GM18519 (cell line): ENCODE measurements around the gene PPP1R9A.

Source experiments
- ATAC-seq: cut with Tn5 transposase; IDR thresholded peaks from one replicate; pipeline ENCODE4 v1.9.1; 2021; ENCODE audit warnings: mild to moderate bottlenecking, moderate library complexity; ENCODE audit not compliant: unreplicated experiment, low FRiP score

PPP1R9A gene

DNA sequence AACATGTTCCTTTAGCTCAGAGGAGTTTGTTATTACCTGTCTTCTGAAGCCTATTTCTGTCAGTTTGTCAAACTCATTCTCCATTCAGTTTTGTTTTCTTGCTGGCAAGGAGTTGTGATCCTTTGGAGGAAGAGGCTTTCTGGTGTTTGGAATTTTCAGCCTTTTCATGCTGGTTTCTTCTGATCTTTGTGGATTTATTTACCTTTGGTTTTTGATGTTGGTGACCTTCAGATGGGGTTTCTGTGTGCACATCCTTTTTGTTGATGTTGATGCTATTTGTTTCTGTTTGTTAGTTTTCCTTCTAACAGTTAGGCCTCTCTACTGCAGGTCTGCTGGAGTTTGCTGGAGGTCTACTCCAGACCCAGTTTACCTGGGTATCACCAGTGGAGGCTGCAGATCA lies 118.6 kb downstream of the PPP1R9A start:
- ATAC-seq, result no peak

DNA sequence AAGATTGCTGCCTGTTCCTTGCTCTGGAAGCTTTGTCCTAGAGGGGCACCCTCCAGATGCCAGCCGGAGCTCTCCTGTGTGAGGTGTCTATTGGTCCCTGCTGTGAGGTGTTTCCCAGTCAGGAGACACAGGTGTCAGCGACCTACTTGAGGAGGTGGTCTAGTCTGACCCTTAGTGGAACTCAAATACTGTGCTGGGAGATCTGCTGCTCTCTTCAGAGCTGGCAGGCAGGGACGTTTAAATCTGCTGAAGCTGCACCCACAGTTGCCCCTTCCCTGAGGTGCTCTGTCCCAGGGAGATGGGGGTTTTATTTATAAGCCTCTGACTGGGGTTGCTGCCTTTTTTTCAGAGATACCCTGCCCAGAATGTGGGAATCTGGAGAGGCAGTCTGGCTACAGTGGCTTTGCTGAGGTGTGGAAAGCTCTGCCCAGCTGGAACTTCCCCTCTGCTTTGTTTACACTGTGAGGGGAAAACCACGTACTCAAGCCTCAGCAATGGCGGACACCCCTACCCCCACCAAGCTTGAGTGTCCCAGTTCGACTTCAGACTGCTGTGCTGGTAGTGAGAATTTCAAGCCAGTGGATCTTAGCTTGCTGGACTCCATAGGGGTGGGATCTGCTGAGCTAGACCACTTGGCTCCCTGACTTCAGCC lies 119.2 kb downstream of the PPP1R9A start:
- no peak for ATAC-seq

DNA sequence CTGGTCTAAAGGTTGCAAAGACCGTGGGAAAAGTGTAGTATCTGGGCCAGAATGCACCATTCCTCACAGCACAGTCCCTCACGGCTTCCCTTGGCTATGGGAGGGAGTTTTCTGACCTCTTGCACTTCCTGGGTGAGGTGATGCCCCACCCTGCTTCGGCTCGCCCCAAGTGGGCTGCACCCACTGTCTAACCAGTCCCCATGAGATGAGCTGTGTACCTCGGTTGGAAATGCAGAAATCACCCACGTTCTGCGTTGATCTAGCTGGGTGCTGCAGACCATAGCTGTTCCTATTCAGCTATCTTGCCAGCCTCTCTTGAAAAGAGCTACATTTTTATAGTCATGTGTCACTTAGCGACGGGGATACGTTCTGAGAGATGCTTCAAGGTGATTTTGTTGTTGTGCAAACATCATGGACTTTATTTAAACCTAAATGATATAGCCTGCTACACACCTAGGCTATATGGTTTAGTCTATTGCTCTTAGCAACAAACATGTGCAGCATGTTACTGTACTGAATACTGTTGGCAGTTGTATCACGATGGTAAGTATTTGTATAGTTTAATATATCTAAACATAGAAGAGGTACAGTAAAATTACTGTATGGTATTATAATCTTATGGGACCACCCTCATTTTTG lies 120.0 kb downstream of the PPP1R9A start:
- ATAC-seq, result no peak

DNA sequence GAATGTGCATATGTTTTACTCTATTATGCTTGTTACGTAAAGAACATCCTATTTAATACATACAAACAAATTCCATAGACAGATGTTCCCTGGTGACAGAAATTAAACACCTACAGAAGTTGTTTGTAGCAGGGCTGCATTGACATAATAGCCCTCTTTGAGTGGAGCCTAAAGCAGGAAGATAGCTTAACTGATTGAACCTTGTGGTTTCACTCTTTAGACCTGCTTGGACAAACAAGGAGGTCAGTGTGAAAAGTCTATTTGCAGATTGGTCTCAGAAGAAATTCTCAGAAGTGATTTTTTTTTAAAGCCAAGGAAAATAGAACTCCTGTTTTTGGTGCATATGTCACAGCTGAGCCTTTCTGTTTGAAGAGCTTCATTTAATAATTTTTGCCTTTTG lies 121.3 kb downstream of the PPP1R9A start:
- ATAC-seq, result no peak

DNA sequence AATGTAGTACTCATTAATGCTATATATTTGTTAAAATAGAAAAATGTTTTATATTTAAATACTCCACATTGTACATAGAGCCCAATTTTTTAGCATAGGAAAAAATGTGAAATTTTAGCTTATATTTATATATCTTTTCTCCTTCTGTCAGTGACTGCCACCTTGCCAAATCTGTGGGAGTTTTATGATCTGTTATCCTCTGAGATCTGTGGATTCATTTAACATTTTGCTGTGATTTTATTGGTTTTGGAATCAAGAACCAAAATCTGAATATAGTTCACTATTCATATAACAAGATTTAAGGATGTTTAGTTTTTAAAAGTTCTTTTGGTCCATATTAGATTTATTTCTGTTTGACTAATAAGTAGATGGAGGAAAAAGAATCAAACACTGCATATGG lies 127.9 kb downstream of the PPP1R9A start:
- ATAC-seq, result no peak

DNA sequence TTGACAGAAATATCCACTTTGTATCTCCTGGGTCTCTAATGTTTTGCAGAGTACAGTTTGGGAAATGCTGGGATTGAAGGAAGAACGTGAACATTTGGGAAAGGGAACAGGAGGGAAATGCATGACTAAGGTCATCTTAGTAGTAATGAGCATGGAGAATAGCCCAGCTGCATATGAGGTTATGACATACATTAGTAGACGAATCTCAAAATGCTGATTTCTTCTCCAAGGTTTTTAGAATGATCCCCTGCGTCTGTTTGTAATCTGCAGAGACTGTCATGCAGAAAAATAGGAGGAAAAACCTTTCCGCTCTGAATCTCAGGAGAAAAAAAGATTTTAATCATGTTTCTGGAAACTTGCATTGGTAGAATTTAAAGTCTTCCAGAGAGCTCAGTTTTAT lies 133.6 kb downstream of the PPP1R9A start:
- ATAC-seq, result no peak

GRCh38 chr7:95045236-95045923 lies 138.0 kb downstream of the PPP1R9A start:
- ATAC-seq, result no peak

GRCh38 chr7:95046494-95047240 lies 139.3 kb downstream of the PPP1R9A start:
- peak; percentile 56 for ATAC-seq

GRCh38 chr7:95047291-95047690 lies 139.9 kb downstream of the PPP1R9A start:
- ATAC-seq, result no peak

DNA sequence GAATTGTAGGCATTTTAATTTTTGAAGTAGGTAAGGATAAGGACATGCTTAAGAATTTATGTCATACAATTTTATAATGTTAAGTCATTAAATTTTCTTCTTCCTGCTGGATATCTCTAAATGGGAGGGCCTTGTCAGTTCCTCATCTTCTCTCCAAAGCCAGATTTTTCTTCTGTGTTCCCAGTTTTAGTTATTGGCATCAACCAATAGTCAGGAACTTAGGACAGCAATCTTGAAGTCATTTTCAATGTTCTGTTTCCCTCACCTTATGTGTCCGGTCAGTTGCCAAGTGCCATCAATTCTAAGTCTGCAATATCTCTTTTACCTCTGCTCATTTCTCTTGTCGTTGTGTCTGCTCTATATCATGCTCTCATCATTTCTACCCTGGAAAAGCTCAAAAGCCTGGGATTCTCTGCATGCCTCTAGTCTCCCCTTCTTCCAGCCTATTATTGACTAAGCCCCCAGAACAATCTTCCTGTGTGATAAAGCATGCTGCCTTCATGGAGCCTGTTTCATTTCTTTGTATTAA lies 145.2 kb downstream of the PPP1R9A start:
- no peak for ATAC-seq

DNA sequence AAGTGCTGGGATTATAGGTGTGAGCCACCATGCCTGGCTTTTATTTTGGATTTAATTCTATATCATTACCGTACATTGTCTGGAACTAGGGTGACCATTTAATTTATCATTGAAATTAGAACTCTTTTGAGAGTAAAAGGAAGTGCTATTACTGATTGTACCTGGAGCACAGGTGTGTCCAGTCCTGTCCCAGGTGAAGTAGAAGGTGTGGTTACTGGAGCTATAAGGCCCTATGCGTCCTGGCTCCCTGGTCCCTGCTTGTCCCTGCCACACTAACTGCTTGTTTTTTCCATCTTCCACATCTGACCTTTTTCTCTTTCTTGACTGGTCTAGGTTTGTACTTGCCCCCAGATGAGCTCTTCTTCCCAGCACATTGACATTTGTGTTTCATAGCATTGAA lies 147.0 kb downstream of the PPP1R9A start:
- no peak for ATAC-seq

GRCh38 chr7:95055295-95055694 lies 147.9 kb downstream of the PPP1R9A start:
- ATAC-seq, result no peak

- no peak for ATAC-seq
Measured at GRCh38 chr7:95056107-95056739, 148.8 kb downstream of the PPP1R9A start.

GRCh38 chr7:95056901-95057300 lies 149.5 kb downstream of the PPP1R9A start:
- ATAC-seq, result no peak

DNA sequence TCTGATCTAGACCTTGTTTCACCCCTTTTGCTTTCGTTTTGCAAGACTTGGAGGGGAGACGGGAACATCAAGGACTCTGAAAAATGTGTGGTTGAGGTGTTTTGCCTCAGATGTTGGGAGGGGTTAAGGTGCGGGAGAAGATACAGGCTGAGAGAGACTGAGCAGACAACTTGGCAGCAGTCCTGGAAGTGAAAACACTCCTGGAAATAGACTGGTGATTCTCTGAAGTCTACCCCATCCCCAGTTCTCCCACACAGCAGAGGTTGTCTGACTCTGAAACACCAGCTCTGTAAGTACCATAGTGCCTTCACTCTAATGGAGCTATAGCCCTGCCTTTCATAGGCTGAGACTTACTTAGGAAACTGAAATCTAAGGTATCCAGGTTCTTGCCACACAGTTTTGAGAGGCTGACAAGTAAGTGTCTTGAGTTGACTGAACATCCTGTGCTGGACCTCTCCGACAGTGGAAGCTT lies 152.5 kb downstream of the PPP1R9A start:
- no peak for ATAC-seq

DNA sequence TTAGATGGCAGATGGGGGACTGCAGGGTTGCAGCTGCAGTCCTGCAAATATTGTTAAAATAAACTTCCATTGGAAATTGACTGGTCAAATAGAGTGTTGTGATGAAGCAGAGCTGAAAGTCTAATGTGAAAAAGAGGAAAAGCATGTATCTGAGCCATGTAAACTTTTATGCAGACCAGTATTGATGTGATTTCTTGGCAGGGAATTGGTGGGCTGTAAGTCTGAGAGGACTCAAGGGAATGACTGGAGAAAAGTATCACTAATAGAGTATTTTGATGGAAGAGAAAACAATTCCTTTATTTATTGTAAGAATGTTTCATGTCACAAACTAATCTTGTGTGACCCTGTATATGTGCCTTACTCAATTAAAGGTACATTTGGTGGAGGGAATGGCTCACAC lies 155.5 kb downstream of the PPP1R9A start:
- no peak for ATAC-seq

DNA sequence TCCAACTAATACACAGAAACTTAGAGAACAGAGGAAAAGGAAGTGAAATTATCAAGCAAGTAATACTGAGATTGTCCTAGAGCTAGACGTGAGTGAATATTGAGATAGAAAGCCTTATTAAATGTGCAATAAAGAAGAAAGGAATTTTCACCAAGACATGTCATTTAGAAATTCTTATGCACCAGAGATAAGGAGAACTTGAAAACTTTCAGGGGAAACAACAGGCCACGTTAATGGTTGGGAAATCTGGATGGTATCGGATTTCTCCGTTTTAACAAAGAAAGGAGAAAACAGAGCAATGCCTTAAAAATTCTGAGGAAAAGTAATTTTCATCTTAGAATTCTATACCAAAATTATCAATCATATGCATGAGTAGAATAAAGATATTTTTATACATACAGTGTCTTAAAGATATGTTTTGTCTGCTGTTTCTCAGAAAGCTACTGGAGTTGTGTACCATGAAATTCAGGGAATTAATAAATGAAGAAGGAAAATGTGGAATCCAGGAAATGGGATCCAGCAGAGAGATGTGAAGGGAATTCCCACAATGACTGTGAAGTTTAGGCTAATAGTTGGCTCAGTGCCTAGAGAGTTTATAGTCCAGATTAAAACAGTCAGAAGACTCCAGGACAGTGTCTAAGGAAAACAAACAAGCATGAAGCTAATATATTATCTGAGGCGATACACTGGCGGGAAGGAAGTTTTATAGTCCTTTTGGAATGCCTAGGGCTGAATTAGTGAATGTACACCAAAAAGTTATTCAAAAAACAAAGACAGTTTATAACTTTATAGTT lies 159.5 kb downstream of the PPP1R9A start:
- no peak for ATAC-seq

GRCh38 chr7:95088536-95089215 lies 181.3 kb downstream of the PPP1R9A start:
- no peak for ATAC-seq
